GM15510 (cell line): ENCODE measurements around the gene PLB1.

Source experiments
- POLR2A ChIP-seq: IDR thresholded peaks from 3 replicates; pipeline ENCODE4 v1.6.1; 2011; ENCODE audit warnings: borderline replicate concordance; ENCODE audit not compliant: insufficient read length; ENCODE audit errors: extremely low read depth

PLB1 gene

GRCh38 chr2:28579606-28580005, 83.7 kb downstream of the PLB1 start:
- no peak for TF ChIP-seq POLR2A

- TF ChIP-seq POLR2A, result no peak
These were observed 84.2 kb downstream of the PLB1 start for GRCh38 chr2:28580078-28580477.

- TF ChIP-seq POLR2A, result no peak
These were observed 85.5 kb downstream of the PLB1 start for GRCh38 chr2:28581312-28581711.

- no peak for TF ChIP-seq POLR2A
These were observed 86.3 kb downstream of the PLB1 start for GRCh38 chr2:28582152-28582551.

- no peak for TF ChIP-seq POLR2A
These were observed 86.7 kb downstream of the PLB1 start for GRCh38 chr2:28582595-28582994.

GRCh38 chr2:28583899-28584553, 88.2 kb downstream of the PLB1 start:
- no peak for TF ChIP-seq POLR2A

GRCh38 chr2:28586867-28587266, 91.0 kb downstream of the PLB1 start:
- no peak for TF ChIP-seq POLR2A

GRCh38 chr2:28587526-28588291, 91.8 kb downstream of the PLB1 start:
- TF ChIP-seq POLR2A, result no peak

GRCh38 chr2:28588292-28588670, 92.4 kb downstream of the PLB1 start:
- no peak for TF ChIP-seq POLR2A

- TF ChIP-seq POLR2A, result no peak
These were observed 94.0 kb downstream of the PLB1 start for GRCh38 chr2:28589746-28590463.

GRCh38 chr2:28590496-28591301, 94.8 kb downstream of the PLB1 start:
- TF ChIP-seq POLR2A, result no peak

- no peak for TF ChIP-seq POLR2A
These were observed 96.0 kb downstream of the PLB1 start for GRCh38 chr2:28591711-28592335.

GRCh38 chr2:28592481-28592880, 96.6 kb downstream of the PLB1 start:
- TF ChIP-seq POLR2A, result no peak

GRCh38 chr2:28593160-28593755, 97.4 kb downstream of the PLB1 start:
- no peak for TF ChIP-seq POLR2A
